Measurements from ENCODE around the gene CTAGE9. TPM values are rescaled to one million over a fixed set of nuclear protein-coding genes. Genes with fewer than 3 reads are reported as not detected.

CTAGE9 gene
- total RNA-seq, 4 donors from 2014 or later, result not detected

- Histone ChIP-seq H3K36me3 (no peaks in the 10 kb centered on the region), H3K4me1 (no peaks in the 10 kb centered on the region), H3K27ac (no peak overlapping the region), H3K4me3 (no peak overlapping the region), H3K27me3 (no peaks in the 10 kb centered on the region), H3K9me3 (no peaks in the 10 kb centered on the region)
- intact Hi-C loops (cut with DNase I), result loop anchor here (10.0 kb wide), 1 partner anchor 221 kb away; no protein-coding TSS in a partner anchor
- no peak for DNase-seq
- TF ChIP-seq CTCF (IDR thresholded peaks at IDR 0.05), result no peak
- 75 to 88% methylated on average over 5 of the region's 5 CpGs for WGBS, 2 donors
Measured at GRCh38 chr6:131693384-131693783, 17.4 kb downstream of the CTAGE9 start.

- no peaks in the 10 kb centered on the region for H3K36me3 ChIP-seq
- no peaks in the 10 kb centered on the region for H3K9me3 ChIP-seq
- no peak overlapping the region for H3K4me3 ChIP-seq
- TF ChIP-seq CTCF (IDR thresholded peaks at IDR 0.05), result no peak
- TF ChIP-seq POLR2A (IDR thresholded peaks at IDR 0.05), result no peak
- no peaks in the 10 kb centered on the region for H3K4me1 ChIP-seq
- intact Hi-C loops (cut with DNase I), result loop anchor here (10.0 kb wide), 1 partner anchor 222 kb away; no protein-coding TSS in a partner anchor
- no peaks in the 10 kb centered on the region for H3K27me3 ChIP-seq
- no peak for DNase-seq
- no peak overlapping the region for H3K27ac ChIP-seq
Measured at GRCh38 chr6:131692589-131692988, 18.2 kb downstream of the CTAGE9 start.

GRCh38 chr6:131692031-131692430 is 18.8 kb downstream of the CTAGE9 start:
- Histone ChIP-seq H3K27me3 (no peaks in the 10 kb centered on the region), H3K4me1 (no peaks in the 10 kb centered on the region), H3K27ac (no peak overlapping the region), H3K4me3 (no peak overlapping the region), H3K9me3 (no peaks in the 10 kb centered on the region), H3K36me3 (no peaks in the 10 kb centered on the region)
- intact Hi-C loops (cut with DNase I), result loop anchor here (10.0 kb wide), 1 partner anchor 223 kb away; no protein-coding TSS in a partner anchor
- 21 to 24% methylated on average over 1 of the region's 1 CpG for WGBS, 2 donors
- DNase-seq, result no peak
- TF ChIP-seq POLR2A (IDR thresholded peaks at IDR 0.05) (no peak), CTCF (IDR thresholded peaks at IDR 0.05) (no peak)

GRCh38 chr6:131688286-131688685 is 22.5 kb downstream of the CTAGE9 start:
- H3K27ac ChIP-seq, result no peak overlapping the region
- H3K4me1 ChIP-seq, result no peaks in the 10 kb centered on the region
- no peaks in the 10 kb centered on the region for H3K27me3 ChIP-seq
- no peaks in the 10 kb centered on the region for H3K9me3 ChIP-seq
- H3K4me3 ChIP-seq, result no peak overlapping the region
- intact Hi-C loops (cut with DNase I), result no loop called here
- no peak for DNase-seq
- no peaks in the 10 kb centered on the region for H3K36me3 ChIP-seq
- no peak for TF ChIP-seq CTCF (IDR thresholded peaks at IDR 0.05)
- no peak for TF ChIP-seq POLR2A (IDR thresholded peaks at IDR 0.05)
- 80 to 88% methylated on average over 1 of the region's 1 CpG for WGBS, 2 donors

GRCh38 chr6:131687022-131687421 is 23.8 kb downstream of the CTAGE9 start:
- Histone ChIP-seq H3K27ac (no peak overlapping the region), H3K36me3 (no peaks in the 10 kb centered on the region), H3K4me1 (no peaks in the 10 kb centered on the region), H3K9me3 (no peaks in the 10 kb centered on the region), H3K4me3 (no peak overlapping the region), H3K27me3 (no peaks in the 10 kb centered on the region)
- WGBS, 2 donors, result 86 to 88% methylated on average over 3 of the region's 3 CpGs
- TF ChIP-seq POLR2A (IDR thresholded peaks at IDR 0.05), result no peak
- TF ChIP-seq CTCF (IDR thresholded peaks at IDR 0.05), result no peak
- DNase-seq, result no peak
- intact Hi-C loops (cut with DNase I), result no loop called here

All from esophagus squamous epithelium (tissue), 5 donors.